ENCODE measurements around the gene CLIP2.
A peak's percentile ranks its signal among the peaks of the same experiment; 100 is the strongest.

CLIP2 gene

GRCh38 chr7:74449809-74450397 lies 160.7 kb downstream of the CLIP2 start:
- no peak for DNase-seq

- no peak for DNase-seq
Observed at GRCh38 chr7:74452748-74453321, 163.6 kb downstream of the CLIP2 start.

- DNase-seq = peak; percentile 43
Observed at GRCh38 chr7:74453322-74454011, 164.3 kb downstream of the CLIP2 start, which contains the start of gene GTF2IRD1. Gene GTF2IRD1, plus strand, starts transcription at chr7:74453906. Its CDS starts 54,175 bp downstream, at chr7:74508081.

GRCh38 chr7:74454021-74454924 lies 165.1 kb downstream of the CLIP2 start:
- no peak for DNase-seq

DNA sequence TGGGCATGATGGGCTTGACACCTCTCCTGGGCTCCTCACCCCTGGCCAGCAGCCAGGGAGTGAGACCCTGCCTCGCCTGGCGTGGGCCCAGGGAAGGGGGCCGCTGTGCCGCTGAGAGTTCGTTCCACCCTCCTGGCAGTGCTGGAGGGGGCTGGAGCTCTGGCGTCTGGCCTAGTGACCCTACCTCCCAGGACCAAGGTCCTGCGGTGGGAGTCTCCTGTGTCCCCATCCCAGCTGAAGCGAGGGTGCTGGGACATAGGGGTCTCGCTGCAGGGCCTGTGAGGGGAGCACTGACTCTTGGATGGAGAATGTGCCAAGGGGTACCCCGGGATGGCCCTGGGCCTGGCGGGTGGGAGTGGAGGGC lies 165.7 kb downstream of the CLIP2 start:
- DNase-seq = no peak

DNA sequence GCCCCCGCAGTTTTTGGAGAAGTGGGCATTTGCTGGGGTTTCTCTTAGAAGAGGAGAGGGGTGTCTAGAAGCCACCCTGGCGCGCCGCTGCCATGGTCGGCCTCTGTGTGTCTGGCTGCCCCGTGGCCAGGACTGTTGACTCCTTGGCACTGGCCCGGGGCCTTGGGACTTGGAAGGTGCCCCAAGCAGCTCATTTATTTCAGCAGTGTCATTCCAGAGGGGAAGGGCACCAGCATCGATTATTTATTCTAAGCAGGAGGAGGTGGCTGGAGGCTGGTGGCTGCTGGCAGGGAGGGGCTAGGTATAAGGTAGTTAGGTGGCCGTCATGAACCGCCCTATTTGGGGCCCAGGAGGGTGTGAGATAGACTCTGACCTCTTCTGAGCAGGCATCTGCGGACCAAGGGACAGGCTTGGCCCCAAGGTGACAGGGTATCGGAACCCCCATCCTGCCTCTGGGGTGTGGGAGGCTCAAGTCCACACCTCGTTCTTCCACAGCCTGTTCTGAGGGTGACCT lies 166.1 kb downstream of the CLIP2 start:
- no peak for DNase-seq

Measured in T1000 (cell line).